HG03039 (cell line): ENCODE results near the gene UBTD2.
"Not testable (repeated sequence)": the region's sequence is repeated elsewhere in the genome, so short reads cannot be mapped to it uniquely, and the experiment has no call there.

Source experiments
- ATAC-seq: cut with Tn5 transposase; IDR thresholded peaks from one replicate; pipeline ENCODE4 v1.9.1; 2021; ENCODE audit warnings: mild to moderate bottlenecking, moderate library complexity; ENCODE audit not compliant: unreplicated experiment

UBTD2 gene

DNA sequence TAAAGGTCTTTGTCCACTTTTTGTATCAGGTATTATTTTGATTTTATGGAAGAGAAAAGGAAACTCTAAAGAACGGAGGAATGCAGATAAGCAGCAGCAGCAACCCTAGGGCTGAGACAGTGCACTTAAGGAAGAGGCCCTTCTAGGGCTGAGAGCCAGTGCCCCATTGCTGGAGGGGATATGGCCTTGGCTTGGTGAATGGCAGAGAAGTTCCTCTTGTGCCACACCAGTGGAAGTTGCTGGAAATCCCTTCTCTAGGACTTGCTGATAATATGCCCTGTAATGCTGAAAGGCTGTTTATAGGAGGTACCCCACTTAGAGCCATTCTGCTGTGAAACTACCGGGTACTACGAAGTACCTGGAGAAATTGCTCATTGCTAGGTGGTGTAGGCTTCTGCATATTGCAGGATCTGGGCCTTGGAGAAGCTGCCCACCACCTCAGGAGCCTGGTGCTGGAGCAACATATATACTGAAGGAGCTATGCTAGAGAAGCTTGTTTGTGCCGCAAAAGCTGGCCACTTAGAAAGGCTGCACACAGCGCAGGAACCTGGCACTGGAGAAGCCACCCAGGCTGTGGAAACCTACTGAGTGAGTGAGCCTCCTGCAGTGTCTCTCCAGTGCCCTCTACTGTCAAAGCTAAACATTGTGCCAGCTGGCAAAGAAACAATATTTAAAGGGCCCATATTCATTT is 9.6 kb upstream of the UBTD2 start:
- peak; percentile 73 for ATAC-seq

DNA sequence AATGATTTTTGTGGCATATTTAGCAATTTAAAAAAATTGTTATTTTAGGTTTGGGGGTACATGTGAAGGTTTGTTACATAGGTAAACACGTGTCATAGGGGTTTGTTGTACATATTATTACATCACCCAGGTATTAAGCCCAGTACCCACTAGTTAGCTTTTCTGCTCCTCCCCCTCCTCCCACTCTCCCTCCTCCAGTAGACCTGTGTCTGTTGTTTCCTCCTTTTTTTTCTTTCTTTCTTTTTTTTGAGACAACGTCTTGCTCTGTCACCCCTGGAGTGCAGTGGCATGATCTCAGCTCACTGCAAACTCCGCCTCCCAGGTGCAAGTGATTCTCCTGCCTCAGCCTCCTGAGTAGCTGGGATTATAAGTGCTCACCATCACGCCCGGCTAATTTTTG is 8.3 kb upstream of the UBTD2 start:
- not testable (repeated sequence) for ATAC-seq

DNA sequence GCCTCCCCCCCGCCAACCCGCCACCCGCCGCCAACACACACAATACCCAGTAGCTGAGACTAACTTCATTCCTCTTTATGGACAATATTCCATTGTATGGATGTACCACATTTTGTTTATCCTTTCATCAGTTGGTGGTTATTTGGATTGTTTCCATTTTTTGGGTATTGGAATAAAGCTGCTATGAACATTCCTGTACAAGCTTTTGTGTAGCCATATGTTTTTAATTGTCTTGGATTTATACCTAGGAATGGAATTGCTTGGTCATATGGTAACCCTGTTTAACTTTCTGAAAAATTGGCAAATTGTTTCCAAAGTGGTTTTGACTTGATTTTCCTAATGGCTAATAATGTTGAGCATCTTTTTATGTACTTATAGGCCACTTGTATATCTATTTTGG is 4.9 kb upstream of the UBTD2 start:
- ATAC-seq, result no peak

DNA sequence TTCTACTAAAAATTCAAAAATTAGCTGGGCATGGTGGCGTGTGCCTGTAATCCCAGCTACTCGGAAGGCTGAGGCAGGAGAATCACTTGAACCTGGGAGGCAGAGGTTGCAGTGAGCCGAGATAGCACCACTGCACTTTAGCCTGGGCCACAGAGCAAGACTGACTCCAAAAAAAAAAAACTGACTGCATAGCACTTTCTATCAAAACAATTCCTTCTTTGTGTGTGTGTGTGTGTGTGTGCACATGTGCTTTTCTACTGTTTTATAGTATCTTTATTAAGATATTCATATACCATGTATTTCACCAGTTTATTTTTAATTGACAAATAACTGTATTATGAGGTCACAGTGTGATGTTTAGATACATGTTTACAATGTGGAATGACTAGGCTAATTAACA is 3.6 kb upstream of the UBTD2 start:
- ATAC-seq, result not testable (repeated sequence)

DNA sequence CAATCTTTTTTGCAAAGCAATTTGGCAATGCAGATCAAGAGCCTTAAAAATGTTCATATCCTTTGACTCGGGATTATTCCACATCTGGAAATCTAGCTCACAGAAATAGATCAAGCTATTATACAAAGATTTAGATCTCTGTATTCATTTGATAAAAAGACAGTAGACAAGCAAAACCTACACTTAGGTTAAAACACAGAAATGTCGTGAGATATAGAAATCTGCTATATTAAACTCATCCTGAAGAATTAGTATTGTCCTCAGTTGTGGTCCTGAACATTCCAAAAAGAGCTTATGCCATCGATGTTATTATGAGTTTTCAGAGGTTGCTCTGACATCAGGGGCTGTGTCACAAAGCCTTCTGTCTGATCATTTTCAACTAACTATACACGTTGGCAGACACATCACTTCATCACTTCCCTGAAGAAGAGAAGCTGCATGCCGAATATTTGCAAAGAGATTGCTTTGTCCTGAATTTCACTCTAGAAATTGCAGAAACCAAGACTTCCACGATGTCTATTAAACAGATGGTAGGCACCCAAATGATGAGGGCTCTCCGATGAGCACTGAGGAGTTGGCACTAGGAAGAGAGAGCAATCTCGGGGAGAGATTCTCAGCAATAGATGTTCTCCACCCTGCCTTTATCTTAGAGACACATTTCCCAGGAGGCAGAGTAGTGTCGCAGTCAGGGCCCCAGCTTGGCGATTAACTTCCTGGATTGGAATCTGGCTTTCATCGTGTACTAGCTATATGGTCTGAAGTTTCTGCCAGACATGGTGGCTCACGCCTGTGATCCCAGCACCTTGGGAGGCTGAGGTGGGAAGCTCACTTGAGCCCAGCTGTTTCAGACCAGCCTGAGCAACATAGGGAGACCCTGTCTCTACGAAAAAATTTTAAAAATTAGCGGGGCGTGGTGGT is 1.9 kb upstream of the UBTD2 start:
- no peak for ATAC-seq

DNA sequence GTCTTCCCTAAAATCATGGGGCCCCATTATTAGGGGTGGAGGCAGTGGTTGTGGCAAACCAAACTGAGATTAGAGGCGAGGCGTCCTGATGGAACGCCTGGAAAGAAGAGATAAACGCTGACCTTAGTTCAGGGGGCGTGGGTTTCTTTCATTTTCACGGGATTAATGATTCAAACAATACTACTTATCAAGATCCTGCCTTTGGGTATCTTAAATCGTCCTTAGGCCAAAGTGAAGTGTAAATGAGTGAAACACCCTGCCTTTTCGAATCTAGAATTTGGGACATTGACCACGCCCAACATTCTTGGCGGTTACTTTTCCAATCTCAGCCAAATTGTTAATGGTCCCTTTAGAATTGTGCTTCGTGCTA is 1.0 kb upstream of the UBTD2 start:
- no peak for ATAC-seq

DNA sequence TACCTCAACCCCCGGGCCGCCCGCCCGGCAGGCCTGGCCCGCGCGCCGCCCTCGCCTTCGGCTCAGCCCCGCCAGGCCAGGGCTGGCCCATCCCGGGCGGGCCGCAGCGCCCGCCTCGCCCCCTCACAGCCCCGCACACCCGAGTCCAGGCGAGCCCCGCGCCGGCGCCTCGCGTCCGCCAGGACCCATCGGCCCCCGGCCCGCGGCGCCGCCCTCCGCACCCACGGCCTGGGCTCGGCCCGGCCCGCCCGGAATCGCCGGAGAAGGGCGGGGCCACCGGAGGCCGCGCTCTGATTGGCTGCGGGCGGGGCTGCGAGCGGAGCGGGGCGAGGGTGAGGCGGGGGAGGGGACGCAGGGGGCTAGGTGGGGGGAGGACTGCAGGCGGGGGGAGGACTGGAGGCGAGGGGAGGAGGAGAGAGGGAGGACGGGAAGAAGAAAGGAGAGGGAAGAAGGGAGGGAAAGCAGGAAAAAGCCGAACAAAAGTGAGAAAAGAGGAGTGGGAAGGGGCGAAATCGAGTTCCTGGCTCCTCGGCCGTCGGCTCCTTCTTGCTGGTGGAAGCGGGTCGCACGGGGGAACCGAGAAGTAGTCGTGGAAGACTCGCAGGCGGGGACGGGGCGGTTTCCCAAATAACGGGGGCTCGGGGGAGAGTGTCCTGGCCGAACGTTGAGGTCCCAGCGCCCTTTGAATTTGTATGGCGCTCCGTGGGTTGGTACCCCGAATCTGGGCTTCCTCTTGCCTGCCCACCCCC is 472 bp upstream of the UBTD2 start:
- ATAC-seq, result peak; percentile 84

DNA sequence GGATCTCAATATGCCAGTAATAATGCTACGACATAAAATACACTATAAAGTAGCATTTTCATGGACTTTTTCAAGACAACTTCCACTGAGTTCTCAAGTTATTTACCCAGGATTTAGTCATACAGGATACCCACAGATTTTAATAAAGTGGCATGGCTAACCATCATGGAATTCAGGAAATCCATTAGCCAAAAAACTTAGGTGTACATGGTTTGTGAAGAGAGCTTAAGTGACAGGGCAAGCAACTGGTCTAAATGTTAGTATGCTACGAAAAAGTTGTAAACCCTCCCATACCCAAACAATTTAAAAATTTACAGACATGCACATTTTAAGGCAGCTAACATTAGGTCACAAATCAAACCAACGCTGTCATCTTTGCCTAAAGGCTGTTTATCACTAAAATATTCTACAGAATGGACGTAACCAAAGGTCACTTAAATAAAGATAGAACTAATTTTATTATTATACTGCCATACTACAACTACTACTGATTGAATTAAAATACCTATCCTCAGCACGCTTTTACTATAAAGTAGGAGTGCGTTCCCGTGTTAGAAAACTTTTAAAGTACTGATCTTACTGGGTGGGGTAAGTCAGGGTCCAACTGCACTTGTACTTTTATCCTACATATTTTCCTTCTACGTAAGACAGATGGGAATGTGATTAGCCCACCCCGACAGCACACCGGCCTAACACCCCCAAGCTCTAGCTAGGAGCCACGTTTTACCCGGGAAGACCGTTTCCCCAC is 1.1 kb downstream of the UBTD2 start:
- ATAC-seq, result no peak

DNA sequence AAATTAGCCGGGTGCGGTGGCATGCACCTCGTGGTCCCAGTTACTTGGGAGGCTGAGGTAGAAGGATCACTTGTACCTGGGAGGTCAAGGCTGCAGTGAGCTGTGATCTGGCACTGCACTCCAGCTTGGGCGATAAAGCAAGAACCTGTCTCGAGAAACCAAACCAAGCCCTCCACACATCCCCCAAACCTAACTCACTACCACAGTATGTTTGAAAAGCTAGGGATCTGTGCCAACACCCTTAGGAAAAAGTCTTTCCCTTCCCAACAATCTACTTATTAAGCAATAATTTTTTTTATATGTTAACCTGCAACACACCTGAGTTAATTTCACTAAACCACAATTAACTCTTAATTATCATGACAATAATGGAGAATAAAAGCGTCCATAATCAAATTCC is 2.2 kb downstream of the UBTD2 start:
- no peak for ATAC-seq

DNA sequence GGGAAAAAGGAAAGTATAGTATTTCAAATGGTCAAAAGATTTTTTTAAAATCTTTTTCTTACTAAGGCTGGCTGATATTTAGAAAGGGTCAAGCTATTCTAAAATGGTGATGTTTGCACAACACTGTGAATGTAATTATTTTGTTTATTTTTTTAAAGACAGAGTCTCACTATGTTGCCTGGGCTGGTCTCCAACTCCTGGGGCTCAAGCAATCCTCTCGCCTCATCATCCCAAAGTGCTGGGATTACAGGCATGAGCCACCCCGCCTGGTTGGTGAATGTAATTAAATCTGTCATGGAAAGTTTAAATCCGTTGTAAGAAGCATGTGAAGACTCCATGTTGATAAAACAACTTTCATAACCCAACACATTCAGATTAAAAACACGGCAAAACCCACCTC is 2.6 kb downstream of the UBTD2 start:
- ATAC-seq, result no peak

DNA sequence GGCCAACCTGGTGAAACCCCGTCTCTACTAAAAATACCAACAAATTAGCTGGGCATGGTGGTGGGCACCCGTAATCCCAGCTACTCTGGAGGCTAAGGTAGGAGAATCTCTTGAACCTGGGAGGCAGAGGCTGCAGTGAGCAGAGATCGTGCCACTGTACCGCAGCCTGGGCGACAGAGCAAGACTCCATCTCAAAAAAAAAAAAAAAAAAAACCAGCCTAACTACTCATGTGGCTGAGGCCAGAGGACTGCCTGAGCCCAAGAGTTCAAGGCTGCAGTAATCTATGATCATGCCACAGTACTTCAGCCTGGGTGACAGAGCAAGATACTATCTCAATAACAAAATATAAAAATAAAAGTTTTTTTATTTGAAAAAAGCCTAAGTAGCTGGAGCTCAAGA is 3.2 kb downstream of the UBTD2 start:
- ATAC-seq, result no peak

DNA sequence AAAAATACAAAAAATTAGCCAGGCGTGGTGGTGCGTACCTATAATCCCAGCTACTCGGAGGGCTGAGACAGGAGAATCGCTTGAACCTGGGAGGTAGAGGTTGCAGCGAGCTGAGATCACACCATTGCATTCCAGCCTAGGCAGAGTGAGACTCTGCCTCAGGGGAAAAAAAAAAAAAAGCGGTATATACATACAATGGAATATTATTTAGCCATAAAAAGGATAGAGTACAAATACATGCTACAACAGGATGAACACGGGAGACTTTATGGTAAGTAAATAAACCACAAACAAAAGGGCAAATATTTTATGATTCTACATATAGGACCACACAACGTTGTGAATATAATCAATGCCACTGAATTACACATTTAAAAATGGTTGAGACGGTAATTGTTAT is 5.2 kb downstream of the UBTD2 start:
- no peak for ATAC-seq

DNA sequence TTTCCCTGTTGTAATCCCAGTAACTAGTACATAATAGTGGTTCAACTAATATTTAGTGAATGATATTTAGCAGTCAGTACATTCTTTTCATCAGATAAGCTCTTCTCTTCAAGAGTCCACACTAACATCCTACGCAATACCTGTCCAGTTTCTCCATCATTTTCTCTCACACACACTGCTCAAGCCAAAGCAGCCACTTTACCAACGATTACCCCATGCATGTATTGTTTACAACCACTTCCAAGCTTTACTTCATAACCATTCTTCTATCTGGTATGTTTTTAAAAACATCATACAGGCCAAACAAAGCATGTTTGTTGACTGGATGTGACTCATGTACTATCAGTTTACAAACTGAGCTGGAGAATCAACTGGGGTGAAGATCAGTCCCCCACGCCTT is 7.3 kb downstream of the UBTD2 start:
- ATAC-seq, result no peak

DNA sequence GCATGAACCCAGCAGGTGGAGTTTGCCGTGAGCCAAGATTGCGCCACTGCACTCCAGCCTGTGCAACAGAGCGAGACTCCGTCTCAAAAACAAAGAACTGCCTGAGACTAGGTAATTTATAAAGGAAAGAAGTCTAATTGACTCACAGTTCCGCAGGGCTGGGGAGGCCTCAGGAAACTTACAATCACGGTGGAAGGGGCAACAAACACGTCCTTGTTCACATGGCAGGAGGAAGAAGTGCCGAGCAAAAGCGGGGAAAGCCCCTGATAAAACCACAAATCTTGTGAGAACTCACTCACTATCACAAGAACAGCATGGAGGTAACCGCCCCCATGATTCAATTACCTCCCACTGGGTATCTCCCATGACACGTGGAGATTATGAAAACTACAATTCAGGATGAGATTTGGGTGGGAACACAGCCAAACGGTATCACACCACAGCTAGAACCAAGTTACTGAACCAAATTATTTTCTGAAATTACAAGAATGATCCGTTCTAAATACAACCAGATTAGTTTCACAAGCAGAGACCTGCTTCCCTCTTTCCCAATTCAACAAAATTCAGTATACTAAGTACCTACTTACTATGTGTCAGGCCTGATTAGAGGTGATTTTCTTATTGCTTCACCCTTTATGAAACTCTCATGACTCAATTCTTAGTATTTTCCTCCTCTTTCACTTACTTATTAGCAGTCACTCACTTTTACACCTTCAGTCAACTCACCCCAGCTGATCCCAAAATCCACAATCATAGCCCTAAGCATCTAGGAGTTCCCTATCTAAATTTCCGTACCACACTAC is 8.4 kb downstream of the UBTD2 start:
- ATAC-seq, result no peak

DNA sequence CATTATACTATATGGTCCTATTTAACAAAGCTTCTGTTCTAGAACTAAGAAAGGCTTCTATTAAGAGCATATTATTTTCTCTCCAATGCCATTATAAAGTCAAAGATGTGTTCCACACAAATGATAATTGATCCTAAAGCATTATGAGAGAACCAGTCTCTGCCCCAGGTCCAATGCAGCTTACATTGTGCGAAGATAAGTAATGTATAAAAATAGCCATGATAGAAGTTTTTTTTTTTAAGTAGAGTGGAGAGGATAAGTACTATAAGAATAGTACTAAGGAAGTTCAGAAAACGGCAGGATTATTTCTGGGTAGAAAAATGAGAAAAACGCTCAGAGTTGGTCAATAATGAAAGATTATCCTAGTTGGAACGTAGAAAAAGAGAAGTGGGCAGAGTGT is 15.6 kb downstream of the UBTD2 start:
- no peak for ATAC-seq

DNA sequence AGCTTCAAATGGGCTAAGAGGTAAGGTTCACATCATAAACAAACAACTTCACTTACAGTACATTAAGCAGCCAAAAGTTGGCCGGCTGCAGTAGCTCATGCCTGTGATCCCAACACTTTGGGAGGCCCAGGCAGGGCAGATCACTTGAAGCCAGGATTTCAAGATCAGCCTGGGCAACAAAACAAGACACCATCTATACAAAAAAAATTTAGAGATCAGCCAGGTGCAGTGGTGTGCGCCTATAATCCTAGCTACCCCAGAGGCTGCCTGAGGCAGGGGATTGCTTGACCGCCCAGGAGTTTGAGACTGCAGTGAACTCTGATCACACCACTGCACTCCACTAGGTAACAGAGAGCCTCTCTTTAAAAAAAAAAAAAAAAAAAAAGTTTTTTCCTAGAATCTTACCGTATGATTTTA is 16.9 kb downstream of the UBTD2 start:
- no peak for ATAC-seq

DNA sequence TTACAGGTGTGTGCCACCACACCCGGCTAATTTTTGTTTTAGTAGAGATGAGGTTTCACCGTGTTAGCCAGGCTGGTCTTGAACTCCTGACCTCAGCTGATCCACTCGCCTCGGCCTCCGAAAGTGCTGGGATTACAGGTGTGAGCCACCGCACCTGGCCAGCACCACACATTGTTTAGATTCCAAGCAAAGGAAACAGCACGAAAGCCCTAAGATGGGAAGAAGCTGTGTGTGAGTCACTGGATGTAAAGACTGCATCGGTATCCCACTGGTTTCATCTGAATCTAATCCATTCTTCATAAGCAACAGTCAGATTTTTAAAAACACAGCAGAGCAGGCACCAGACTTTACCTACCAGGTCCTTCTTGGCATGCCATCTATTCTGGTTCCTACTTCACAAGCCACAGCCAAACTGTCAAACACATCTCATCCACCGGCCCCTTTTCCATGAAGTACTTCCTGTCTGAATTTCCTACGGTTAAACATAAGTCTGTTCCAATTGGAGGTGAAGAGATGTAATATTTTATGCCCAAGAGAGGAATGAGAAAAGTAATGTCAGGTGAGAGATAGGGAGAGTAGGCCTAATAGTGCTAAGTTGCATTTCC is 17.4 kb downstream of the UBTD2 start:
- ATAC-seq, result no peak

DNA sequence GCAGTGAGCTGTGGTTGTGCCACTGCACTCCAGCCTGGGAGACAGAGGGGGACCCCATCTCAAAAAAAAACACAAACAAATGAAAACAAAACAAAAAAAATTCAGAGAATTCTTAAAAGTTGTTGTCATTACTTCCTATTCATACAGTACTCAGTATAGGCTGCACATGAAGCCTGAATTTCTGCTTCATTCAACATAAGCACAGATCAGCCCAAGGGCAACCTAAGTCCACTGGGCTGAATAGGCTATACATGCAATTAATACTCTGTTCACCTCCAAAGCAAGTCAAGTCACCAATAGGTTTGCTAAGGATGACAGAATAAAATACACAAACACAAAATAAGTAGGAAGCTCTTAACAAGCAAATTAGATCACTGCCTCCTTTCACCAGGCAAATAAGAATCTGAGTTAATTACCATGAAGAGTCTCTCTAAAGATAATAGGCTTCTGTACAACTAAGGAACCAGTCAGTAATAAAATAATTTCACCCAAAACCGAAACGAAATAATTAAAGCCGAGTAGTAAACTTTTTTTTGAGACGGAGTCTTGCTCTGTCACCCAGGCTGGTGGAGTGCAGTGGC is 18.7 kb downstream of the UBTD2 start:
- ATAC-seq, result no peak

DNA sequence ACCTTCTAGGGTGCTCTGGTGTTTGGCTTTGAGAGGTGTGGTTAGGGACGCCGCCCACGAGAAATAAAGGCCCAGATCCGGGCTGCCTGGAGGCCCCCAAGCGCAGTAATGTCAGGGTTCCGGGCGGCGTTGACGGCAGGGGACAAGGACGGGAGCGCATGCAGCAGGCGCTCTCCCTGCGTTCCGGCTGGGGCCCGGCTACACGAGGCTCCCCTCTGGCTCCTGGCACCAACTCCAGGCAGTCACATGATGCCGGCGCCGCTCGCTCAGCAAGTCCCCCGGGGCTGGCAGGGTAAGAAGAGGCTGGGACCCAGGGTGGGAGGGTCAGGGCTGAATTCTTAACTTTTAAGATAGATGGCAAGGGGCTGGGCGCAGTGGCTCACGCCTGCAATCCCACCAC is 28.1 kb downstream of the UBTD2 start:
- no peak for ATAC-seq
